Neural cell (in vitro differentiated cells): ENCODE data around the gene ZNRD2.

Experiments
- CTCF ChIP-seq: fragments of 450-650 bp; IDR thresholded peaks from 2 replicates; pipeline ENCODE4 v1.5.1; 2014; ENCODE audit warnings: antibody characterized with exemption, mild to moderate bottlenecking, moderate library complexity; ENCODE audit not compliant: poor library complexity, severe bottlenecking
- EP300 ChIP-seq: fragments of 450-650 bp; conservative IDR thresholded peaks from 2 replicates; pipeline ENCODE4 v1.6.1; 2014; ENCODE audit warnings: antibody characterized with exemption, mild to moderate bottlenecking, moderate library complexity; ENCODE audit not compliant: poor library complexity, severe bottlenecking
- EZH2 ChIP-seq: fragments of 200-600, 300-800 bp; shearing (Covaris generic), sonication (generic); IDR thresholded peaks from 2 replicates; pipeline ENCODE4 v1.6.1; 2014; ENCODE audit warnings: antibody characterized with exemption, low read length, borderline replicate concordance, mild to moderate bottlenecking; ENCODE audit not compliant: insufficient read depth, poor library complexity, severe bottlenecking
- MXI1 ChIP-seq: fragments of 450-650 bp; conservative IDR thresholded peaks from 2 replicates; pipeline ENCODE4 v1.6.1; 2014; ENCODE audit warnings: antibody characterized with exemption, mild to moderate bottlenecking; ENCODE audit not compliant: poor library complexity, severe bottlenecking
- POLR2AphosphoS5 ChIP-seq: IDR thresholded peaks from 2 replicates; pipeline ENCODE4 v1.6.1; 2012
- RAD21 ChIP-seq: fragments of 450-650 bp; conservative IDR thresholded peaks from 2 replicates; pipeline ENCODE4 v1.6.1; 2014; ENCODE audit warnings: antibody characterized with exemption, mild to moderate bottlenecking, moderate library complexity
- TAF1 ChIP-seq: IDR thresholded peaks from 2 replicates; pipeline ENCODE4 v1.6.1; 2012; ENCODE audit warnings: low read depth
- TF ChIP-seq, protein P1 (sequence below): IDR thresholded peaks from 2 replicates; pipeline ENCODE4 v1.6.1; 2012; ENCODE audit warnings: borderline replicate concordance

DNA sequence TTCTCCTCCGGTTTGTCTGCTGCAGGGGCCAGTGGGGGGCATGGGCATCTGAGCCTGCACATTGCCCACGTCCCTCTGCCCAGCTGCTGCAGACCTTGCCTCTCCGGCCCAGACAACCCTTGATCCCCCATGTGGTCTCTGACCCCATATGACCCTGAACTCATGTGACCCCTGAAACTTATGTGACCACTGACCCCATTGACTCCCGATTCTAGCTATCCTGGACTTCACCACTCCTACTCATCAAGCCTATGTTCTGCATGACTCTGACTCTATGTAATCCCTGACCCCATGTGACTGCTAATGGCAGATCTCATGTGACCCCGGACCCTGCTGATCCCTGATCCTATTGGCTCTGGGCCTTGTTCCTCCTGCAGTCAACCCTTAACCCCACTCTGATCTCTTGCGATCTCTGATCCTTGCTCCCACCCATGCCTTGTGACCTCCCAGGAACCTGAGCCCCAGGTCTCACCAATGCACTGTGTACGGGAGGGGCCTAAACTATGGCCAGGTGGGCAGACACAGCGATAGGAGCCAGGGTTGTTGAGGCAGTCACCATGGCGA is 17.8 kb upstream of the ZNRD2 start:
- no peak for TF ChIP-seq EZH2
- TF ChIP-seq CTCF, result no peak
- no peak for TF ChIP-seq POLR2AphosphoS5
- no peak for TF ChIP-seq MXI1
- TF ChIP-seq TAF1, result no peak
- no peak for TF ChIP-seq RAD21
- TF ChIP-seq, protein P1, sequence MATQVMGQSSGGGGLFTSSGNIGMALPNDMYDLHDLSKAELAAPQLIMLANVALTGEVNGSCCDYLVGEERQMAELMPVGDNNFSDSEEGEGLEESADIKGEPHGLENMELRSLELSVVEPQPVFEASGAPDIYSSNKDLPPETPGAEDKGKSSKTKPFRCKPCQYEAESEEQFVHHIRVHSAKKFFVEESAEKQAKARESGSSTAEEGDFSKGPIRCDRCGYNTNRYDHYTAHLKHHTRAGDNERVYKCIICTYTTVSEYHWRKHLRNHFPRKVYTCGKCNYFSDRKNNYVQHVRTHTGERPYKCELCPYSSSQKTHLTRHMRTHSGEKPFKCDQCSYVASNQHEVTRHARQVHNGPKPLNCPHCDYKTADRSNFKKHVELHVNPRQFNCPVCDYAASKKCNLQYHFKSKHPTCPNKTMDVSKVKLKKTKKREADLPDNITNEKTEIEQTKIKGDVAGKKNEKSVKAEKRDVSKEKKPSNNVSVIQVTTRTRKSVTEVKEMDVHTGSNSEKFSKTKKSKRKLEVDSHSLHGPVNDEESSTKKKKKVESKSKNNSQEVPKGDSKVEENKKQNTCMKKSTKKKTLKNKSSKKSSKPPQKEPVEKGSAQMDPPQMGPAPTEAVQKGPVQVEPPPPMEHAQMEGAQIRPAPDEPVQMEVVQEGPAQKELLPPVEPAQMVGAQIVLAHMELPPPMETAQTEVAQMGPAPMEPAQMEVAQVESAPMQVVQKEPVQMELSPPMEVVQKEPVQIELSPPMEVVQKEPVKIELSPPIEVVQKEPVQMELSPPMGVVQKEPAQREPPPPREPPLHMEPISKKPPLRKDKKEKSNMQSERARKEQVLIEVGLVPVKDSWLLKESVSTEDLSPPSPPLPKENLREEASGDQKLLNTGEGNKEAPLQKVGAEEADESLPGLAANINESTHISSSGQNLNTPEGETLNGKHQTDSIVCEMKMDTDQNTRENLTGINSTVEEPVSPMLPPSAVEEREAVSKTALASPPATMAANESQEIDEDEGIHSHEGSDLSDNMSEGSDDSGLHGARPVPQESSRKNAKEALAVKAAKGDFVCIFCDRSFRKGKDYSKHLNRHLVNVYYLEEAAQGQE, result no peak
- no peak for TF ChIP-seq EP300
